Left lung (tissue), 10 donors: Measurements from ENCODE around the gene SLC2A4. TPM values are rescaled to one million over a fixed set of nuclear protein-coding genes. Genes with fewer than 3 reads are reported as not detected.
A peak's percentile ranks its signal among the peaks of the same experiment; 100 is the strongest.

ENCODE experiments used
- ATAC-seq: fragments of 200-7000 bp; cut with Tn5 transposase; one replicate; pipeline ENCODE4 v1.9.1; 2020; ENCODE audit warnings: moderate library complexity
- DNase-seq, 4 donors: peaks; one replicate each; pipeline ENCODE4 v3.0.0-alpha.2; 2013 to 2020
- H3K27ac ChIP-seq, 2 donors: fragments of 200-600 bp; sonication (generic) in 1 of 2; one replicate each; pipeline versions ENCODE4 v1.5.0 to v1.8.0; 2020 to 2021
- H3K27me3 ChIP-seq, 2 donors: fragments of 200-600 bp; sonication (generic) in 1 of 2; one replicate each; pipeline versions ENCODE4 v1.5.0 to v1.8.0; 2020 to 2021
- H3K36me3 ChIP-seq, 2 donors: fragments of 200-600 bp; sonication (generic) in 1 of 2; one replicate each; pipeline versions ENCODE4 v1.5.0 to v1.8.0; 2020 to 2021
- H3K4me1 ChIP-seq, 2 donors: fragments of 200-600 bp; one replicate each; pipeline ENCODE4 v1.8.0; 2021
- H3K4me3 ChIP-seq, 2 donors: fragments of 200-600 bp; sonication (generic) in 1 of 2; one replicate each; pipeline versions ENCODE4 v1.5.0 to v1.8.0; 2020 to 2021; ENCODE audit warnings: mild to moderate bottlenecking in 1 of 2
- H3K9me3 ChIP-seq, 2 donors: fragments of 200-600 bp; sonication (generic) in 1 of 2; one replicate each; pipeline versions ENCODE4 v1.5.0 to v1.8.0; 2020 to 2021
- intact Hi-C, 2 donors: fragments of 100-400 bp; cut with DNase I; formaldehyde crosslinking; loops; one replicate each; pipeline versions ENCODE4 v1.11.2 to v1.14.2; 2022
- polyA plus RNA-seq, 6 donors: library from polyadenylated mRNA; unstranded; fragments of 120-200 nt; gene quantifications; one replicate each; pipeline ENCODE4 v1.2.1, GENCODE V29; 2013; ENCODE audit not compliant: insufficient read length in 6 of 6
- total RNA-seq, 2 donors: library from RNA; stranded (reverse); fragmentation: NEBNext Ultra II Directional; extraction: Animal tissue kit (Norgen Biotek cat#: 25700); gene quantifications; one replicate each; pipeline ENCODE4 v1.2.1, GENCODE V29; 2021
- TF ChIP-seq, protein P1 (sequence below), 2 donors: fragments of 200-600 bp; sonication (generic) in 1 of 2; IDR thresholded peaks; one replicate each; pipeline versions ENCODE4 v1.5.0 to v1.8.0; 2021; ENCODE audit warnings: antibody characterized with exemption in 2 of 2
- donor health status: DM: no; HTN: yes; CAD: no.
- donor health status: DM: no; HTN: no; CAD: no.

The SLC2A4 gene
- total and polyA plus RNA-seq, 8 donors: 0.60 to 1.5 (median 1.1) TPM

DNA sequence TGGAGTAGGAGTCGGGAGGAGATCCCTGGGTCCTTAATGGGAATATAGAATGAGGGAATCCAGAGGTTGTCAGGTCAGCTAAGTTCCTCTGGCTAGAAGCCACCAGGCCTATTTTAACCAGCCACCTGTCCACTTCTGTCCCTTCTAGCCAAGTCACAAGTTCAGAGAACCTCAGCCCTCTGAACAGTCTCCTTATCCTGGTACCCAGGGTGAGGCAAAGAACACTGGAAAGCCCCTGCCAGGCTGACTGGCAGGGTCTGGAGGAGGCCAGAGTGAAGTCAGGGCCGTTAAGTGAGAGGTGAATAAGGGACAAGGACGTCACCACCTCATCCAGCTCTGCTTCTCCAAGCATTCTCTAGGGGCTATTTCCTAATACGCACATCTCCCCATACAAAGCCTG, 32.7 kb upstream of the SLC2A4 start:
- ATAC-seq (no peak), DNase-seq (no peak)
- Histone ChIP-seq H3K4me3 (no peak overlapping the region), H3K4me1 (peaks cover 18 to 52% of the 10 kb centered on the region in 2 donors), H3K27me3 (no peaks in the 10 kb centered on the region), H3K9me3 (no peaks in the 10 kb centered on the region), H3K27ac (no peak overlapping the region), H3K36me3 (peaks cover 0 to 35% of the 10 kb centered on the region in 2 donors)
- intact Hi-C loops: no loop called here
- TF ChIP-seq, protein P1, sequence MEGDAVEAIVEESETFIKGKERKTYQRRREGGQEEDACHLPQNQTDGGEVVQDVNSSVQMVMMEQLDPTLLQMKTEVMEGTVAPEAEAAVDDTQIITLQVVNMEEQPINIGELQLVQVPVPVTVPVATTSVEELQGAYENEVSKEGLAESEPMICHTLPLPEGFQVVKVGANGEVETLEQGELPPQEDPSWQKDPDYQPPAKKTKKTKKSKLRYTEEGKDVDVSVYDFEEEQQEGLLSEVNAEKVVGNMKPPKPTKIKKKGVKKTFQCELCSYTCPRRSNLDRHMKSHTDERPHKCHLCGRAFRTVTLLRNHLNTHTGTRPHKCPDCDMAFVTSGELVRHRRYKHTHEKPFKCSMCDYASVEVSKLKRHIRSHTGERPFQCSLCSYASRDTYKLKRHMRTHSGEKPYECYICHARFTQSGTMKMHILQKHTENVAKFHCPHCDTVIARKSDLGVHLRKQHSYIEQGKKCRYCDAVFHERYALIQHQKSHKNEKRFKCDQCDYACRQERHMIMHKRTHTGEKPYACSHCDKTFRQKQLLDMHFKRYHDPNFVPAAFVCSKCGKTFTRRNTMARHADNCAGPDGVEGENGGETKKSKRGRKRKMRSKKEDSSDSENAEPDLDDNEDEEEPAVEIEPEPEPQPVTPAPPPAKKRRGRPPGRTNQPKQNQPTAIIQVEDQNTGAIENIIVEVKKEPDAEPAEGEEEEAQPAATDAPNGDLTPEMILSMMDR (IDR thresholded peaks at IDR 0.05): no peak

DNA sequence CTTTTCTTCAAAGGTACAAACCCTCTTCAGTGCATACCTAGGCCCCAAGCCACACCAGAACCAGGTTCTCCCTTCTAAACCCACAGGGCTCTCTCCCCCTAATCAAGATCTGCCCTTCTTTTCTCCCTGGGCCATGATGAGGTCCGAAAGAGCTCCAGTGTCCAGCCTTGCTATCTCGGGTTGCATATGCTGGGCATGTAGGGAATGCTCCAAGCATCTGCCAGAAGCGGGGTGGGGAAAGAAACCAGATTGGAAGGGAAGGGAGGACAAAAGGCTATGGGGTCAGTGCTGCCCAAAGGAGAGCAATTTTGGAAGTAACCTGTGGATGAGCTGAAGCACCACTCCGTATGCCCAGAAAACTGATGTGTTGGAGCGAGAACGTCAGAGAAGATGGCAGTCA, 32.3 kb upstream of the SLC2A4 start:
- peak overlapping the region in 1 of 2 donors; percentile 83 for H3K4me3 ChIP-seq
- no peak for ATAC-seq

DNA sequence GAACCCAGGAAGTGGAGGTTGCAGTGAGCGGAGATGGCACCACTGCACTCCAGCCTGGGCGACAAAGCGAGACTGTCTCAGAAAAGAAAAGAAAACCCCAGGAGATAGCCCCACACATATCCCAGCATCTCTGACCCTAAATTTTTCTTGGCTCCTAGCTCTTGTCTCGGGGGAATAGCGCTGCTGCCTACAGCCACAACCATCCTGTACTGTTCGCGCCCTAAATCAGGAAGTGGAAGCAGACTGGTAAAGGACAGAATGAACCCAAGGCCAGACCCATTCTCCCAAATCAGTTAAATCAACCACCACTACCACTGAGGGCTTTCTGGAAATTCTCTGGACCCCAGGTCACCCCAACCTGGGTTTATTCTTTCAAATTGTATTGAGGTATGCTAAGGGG, 31.7 kb upstream of the SLC2A4 start:
- DNase-seq (no peak), ATAC-seq (no peak)
- TF ChIP-seq, protein P1 (IDR thresholded peaks at IDR 0.05): no peak
- no peaks in the 10 kb centered on the region for H3K9me3 ChIP-seq
- peaks cover 18 to 47% of the 10 kb centered on the region in 2 donors for H3K4me1 ChIP-seq
- intact Hi-C loops: no loop called here
- peak overlapping the region in 1 of 2 donors; percentile 100 for H3K27ac ChIP-seq
- peaks cover 0 to 34% of the 10 kb centered on the region in 2 donors for H3K36me3 ChIP-seq
- H3K27me3 ChIP-seq: no peaks in the 10 kb centered on the region
- H3K4me3 ChIP-seq: peak overlapping the region; percentile 83 to 95

More for the DNA sequence above, 32.3 kb upstream of the SLC2A4 start:
- H3K36me3 ChIP-seq: peaks cover 0 to 34% of the 10 kb centered on the region in 2 donors
- no peak for DNase-seq
- H3K4me1 ChIP-seq: peaks cover 18 to 48% of the 10 kb centered on the region in 2 donors
- intact Hi-C loops: no loop called here
- H3K9me3 ChIP-seq: no peaks in the 10 kb centered on the region
- TF ChIP-seq, protein P1 (IDR thresholded peaks at IDR 0.05): no peak
- H3K27me3 ChIP-seq: no peaks in the 10 kb centered on the region
- no peak overlapping the region for H3K27ac ChIP-seq

DNA sequence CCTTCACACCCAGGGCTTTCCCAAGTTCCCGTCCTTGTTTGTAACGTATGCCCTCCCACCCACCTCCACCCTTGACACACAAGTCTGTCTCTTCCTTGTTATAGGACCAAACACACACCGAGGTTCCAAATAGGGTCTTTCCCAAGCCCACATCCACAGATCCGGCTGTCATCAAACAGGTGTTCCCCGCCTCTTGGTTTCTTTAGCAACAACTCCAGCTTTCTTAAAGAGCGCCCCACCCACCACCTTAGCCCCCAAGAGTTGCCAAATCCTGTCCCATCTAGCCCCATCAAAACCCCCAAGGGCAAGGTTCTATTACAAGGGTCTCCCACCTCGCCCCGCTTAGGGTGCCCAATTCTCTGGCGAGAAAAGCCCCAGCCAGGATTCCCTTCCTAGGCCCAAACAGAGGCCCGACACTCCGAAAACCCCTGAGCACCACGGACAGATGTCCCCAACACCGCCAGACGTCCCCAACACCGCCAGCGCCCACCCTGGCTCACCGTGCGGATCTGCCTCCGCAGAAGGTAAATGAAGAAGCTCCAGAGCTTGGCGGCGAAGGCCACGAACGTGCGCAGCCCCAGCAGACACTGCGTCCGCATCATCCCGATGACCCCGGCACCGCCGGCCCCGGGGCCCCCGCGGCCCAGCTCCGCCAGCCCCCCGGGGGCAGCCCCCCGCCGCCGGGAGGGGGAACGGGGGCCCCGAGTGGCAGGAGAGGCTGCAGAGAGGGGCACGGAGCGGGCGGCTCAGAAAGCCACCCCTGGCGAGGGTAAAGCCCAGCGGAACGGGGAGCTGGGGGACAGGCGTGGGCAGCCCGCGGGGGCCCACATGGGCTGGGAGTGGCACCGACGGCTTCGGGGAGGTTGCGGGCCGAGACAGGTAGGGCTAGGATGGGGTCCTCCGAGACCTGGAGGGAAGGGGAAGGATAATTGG, 30.6 kb upstream of the SLC2A4 start:
- DNase-seq (peak in 2 of 4 donors; percentile 53 to 88), ATAC-seq (no peak)
- peak overlapping the region; percentile 83 to 95 for H3K4me3 ChIP-seq
- H3K27ac ChIP-seq: peak overlapping the region; percentile 99 to 100
- H3K27me3 ChIP-seq: no peaks in the 10 kb centered on the region
- H3K36me3 ChIP-seq: peaks cover 0 to 34% of the 10 kb centered on the region in 2 donors
- H3K4me1 ChIP-seq: peaks cover 18 to 47% of the 10 kb centered on the region in 2 donors
- intact Hi-C loops: no loop called here
- TF ChIP-seq, protein P1 (IDR thresholded peaks at IDR 0.05): no peak
- H3K9me3 ChIP-seq: no peaks in the 10 kb centered on the region

DNA sequence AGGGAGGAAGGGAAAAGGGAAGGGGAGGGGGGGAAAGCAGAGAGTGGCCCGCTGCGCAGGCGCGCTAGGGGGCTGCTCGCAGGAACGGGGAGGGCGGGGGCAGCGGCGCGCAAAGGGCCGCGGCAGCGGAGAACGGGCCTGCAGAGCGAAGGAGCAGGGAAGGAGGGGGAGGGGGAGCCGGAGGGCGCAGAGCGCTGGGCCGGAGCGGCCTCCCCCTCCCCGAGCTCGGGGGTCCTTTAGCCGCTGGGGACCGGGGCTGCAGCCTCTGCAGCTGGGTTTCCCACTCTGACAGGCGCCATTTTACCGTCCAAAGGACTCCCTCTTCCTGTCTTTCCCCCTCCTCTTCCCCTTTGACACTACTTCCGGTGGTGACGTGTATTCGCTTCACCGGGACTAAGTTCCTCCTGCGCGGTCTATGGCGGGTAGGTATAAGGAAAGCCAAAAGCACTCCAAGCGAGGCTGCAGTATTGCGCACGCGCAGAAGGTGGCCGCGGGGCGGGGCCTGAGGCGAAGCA, 29.8 kb upstream of the SLC2A4 start, which contains the start of gene CTDNEP1:
CTDNEP1 (minus strand) TSS at position 74 of the 515 bp plus-strand sequence. CDS start 438 bp downstream, outside the sequence.
- ATAC-seq (peak; percentile 90), DNase-seq (peak; percentile 99 to 100 (median 99))
- Histone ChIP-seq H3K4me3 (peak within 1 kb of the TSS; percentile 83 to 95), H3K9me3 (no peaks in the 10 kb centered on the region), H3K27ac (peak within 1 kb of the TSS; percentile 99 to 100), H3K27me3 (no peaks in the 10 kb centered on the region), H3K4me1 (peaks cover 18 to 47% of the 10 kb centered on the region in 2 donors), H3K36me3 (peaks cover 0 to 34% of the 10 kb centered on the region in 2 donors)
- TF ChIP-seq, protein P1 (IDR thresholded peaks at IDR 0.05): no peak
- intact Hi-C loops: no loop called here
